HEK293 (cell line): ENCODE data around the gene ATP8A2.

ENCODE experiments used
- CTCF ChIA-PET: fragments of 350-600 bp; formaldehyde crosslinking; extraction: SDS; loops from one replicate; lab custom pipeline; 2021; ENCODE audit warnings: antibody characterized with exemption; lab: Yijun Ruan, JAX
- POLR2A ChIA-PET: fragments of 300-600 bp; formaldehyde crosslinking; extraction: SDS; loops from one replicate; lab custom pipeline; 2020; ENCODE audit warnings: antibody characterized with exemption, inconsistent platforms; lab: Yijun Ruan, JAX
- H3K27ac ChIP-seq: fragments of 200-500 bp; sonication (Bioruptor generic); 2 replicates; pipeline ENCODE4 v1.5.1; 2014; ENCODE audit warnings: low read depth, low read length, control low read depth, inconsistent platforms; ENCODE audit errors: extremely low read depth
- H3K36me3 ChIP-seq, 2 experiments: fragments of 200-500 bp in 1 of 2; sonication (Bioruptor generic) in 1 of 2; 1 replicate in 1 of 2; 2 replicates in 1 of 2; pipeline ENCODE4 v1.5.1; 2014 to 2017; ENCODE audit warnings: inconsistent platforms in 2 of 2, low read length in 2 of 2; ENCODE audit not compliant: control insufficient read depth in 2 of 2, insufficient read depth in 1 of 2
- H3K4me1 ChIP-seq: fragments of 200-500 bp; sonication (Bioruptor generic); 2 replicates; pipeline ENCODE4 v1.5.1; 2014; ENCODE audit warnings: mild to moderate bottlenecking, low read length, inconsistent platforms; ENCODE audit not compliant: control insufficient read depth, insufficient read depth
- H3K4me3 ChIP-seq: 2 replicates; pipeline ENCODE4 v1.5.1; 2011; ENCODE audit warnings: low read depth, mild to moderate bottlenecking, control low read depth, low read length, moderate library complexity
- H3K9me3 ChIP-seq: fragments of 200-500 bp; sonication (Bioruptor generic); 2 replicates; pipeline ENCODE4 v1.5.1; 2014; ENCODE audit warnings: low read depth, low read length, inconsistent platforms; ENCODE audit not compliant: control insufficient read depth, insufficient read depth
- GLI4 ChIP-seq: fragments of 450-650 bp; formaldehyde crosslinking; IDR thresholded peaks from 2 replicates; pipeline ENCODE4 v1.5.1; 2016; ENCODE audit warnings: missing biosample characterization, missing genetic modification characterization
- GLIS1 ChIP-seq: fragments of 450-650 bp; formaldehyde crosslinking; IDR thresholded peaks from 2 replicates; pipeline ENCODE4 v1.5.1; 2016; ENCODE audit warnings: missing biosample characterization, missing genetic modification characterization
- HOXA7 ChIP-seq: sonication (generic); formaldehyde crosslinking; IDR thresholded peaks from 2 replicates; pipeline ENCODE4 v1.8.1; 2022; ENCODE audit warnings: missing genetic modification reagents, borderline replicate concordance
- SP3 ChIP-seq: fragments of 450-650 bp; formaldehyde crosslinking; IDR thresholded peaks from 2 replicates; pipeline ENCODE4 v1.5.1; 2016; ENCODE audit warnings: missing biosample characterization, missing genetic modification characterization
- YY2 ChIP-seq: fragments of 450-650 bp; formaldehyde crosslinking; IDR thresholded peaks from 2 replicates; pipeline ENCODE4 v1.5.1; 2016; ENCODE audit warnings: missing biosample characterization, missing genetic modification characterization
- ZFP41 ChIP-seq: fragments of 450-650 bp; formaldehyde crosslinking; IDR thresholded peaks from 2 replicates; pipeline ENCODE4 v1.5.1; 2016; ENCODE audit warnings: missing biosample characterization, missing genetic modification characterization, borderline replicate concordance
- ZIC2 ChIP-seq: fragments of 450-650 bp; formaldehyde crosslinking; IDR thresholded peaks from 2 replicates; pipeline ENCODE4 v1.5.1; 2016; ENCODE audit warnings: missing biosample characterization, missing genetic modification characterization
- ZNF121 ChIP-seq: fragments of 450-650 bp; formaldehyde crosslinking; IDR thresholded peaks from 2 replicates; pipeline ENCODE4 v1.5.1; 2016; ENCODE audit warnings: missing biosample characterization, missing genetic modification characterization
- ZNF146 ChIP-seq: fragments of 450-650 bp; formaldehyde crosslinking; IDR thresholded peaks from 2 replicates; pipeline ENCODE4 v1.5.1; 2016; ENCODE audit warnings: missing biosample characterization, missing genetic modification characterization
- ZNF174 ChIP-seq: fragments of 450-650 bp; formaldehyde crosslinking; IDR thresholded peaks from 2 replicates; pipeline ENCODE4 v1.5.0; 2017; ENCODE audit warnings: missing biosample characterization, mild to moderate bottlenecking, missing genetic modification characterization
- ZNF19 ChIP-seq: fragments of 450-650 bp; formaldehyde crosslinking; IDR thresholded peaks from 2 replicates; pipeline ENCODE4; 2016; ENCODE audit warnings: missing biosample characterization, missing genetic modification characterization, low read depth
- ZNF423 ChIP-seq: fragments of 450-650 bp; formaldehyde crosslinking; IDR thresholded peaks from 2 replicates; pipeline ENCODE4 v1.5.1; 2016; ENCODE audit warnings: missing biosample characterization, missing genetic modification characterization
- ZNF426 ChIP-seq: fragments of 450-650 bp; formaldehyde crosslinking; IDR thresholded peaks from 2 replicates; pipeline ENCODE4 v1.5.1; 2017; ENCODE audit warnings: missing biosample characterization, missing genetic modification characterization, mild to moderate bottlenecking, inconsistent platforms, moderate library complexity
- ZNF48 ChIP-seq: fragments of 450-650 bp; formaldehyde crosslinking; IDR thresholded peaks from 2 replicates; pipeline ENCODE4 v1.5.1; 2016; ENCODE audit warnings: missing biosample characterization, missing genetic modification characterization
- ZNF549 ChIP-seq: fragments of 450-650 bp; IDR thresholded peaks from 2 replicates; pipeline ENCODE4 v1.5.1; 2018; ENCODE audit warnings: missing biosample characterization, missing genetic modification characterization, mild to moderate bottlenecking, inconsistent platforms, moderate library complexity
- ZNF600 ChIP-seq: fragments of 450-650 bp; formaldehyde crosslinking; IDR thresholded peaks from 2 replicates; pipeline ENCODE4 v1.5.1; 2016; ENCODE audit warnings: missing biosample characterization, missing genetic modification characterization
- ZNF610 ChIP-seq: fragments of 450-650 bp; formaldehyde crosslinking; IDR thresholded peaks from 2 replicates; pipeline ENCODE4 v1.5.1; 2016; ENCODE audit warnings: missing biosample characterization, missing genetic modification characterization, borderline replicate concordance
- ZNF76 ChIP-seq: fragments of 450-650 bp; formaldehyde crosslinking; IDR thresholded peaks from 2 replicates; pipeline ENCODE4; 2016; ENCODE audit warnings: low read depth, missing biosample characterization, missing genetic modification characterization, borderline replicate concordance
- ZNF785 ChIP-seq: fragments of 450-650 bp; formaldehyde crosslinking; IDR thresholded peaks from 2 replicates; pipeline ENCODE4 v1.5.1; 2016; ENCODE audit warnings: missing biosample characterization, missing genetic modification characterization
- ZNF791 ChIP-seq: fragments of 450-650 bp; formaldehyde crosslinking; IDR thresholded peaks from 2 replicates; pipeline ENCODE4 v1.5.1; 2016; ENCODE audit warnings: missing biosample characterization, missing genetic modification characterization
- ZSCAN30 ChIP-seq: fragments of 450-650 bp; IDR thresholded peaks from 2 replicates; pipeline ENCODE4 v1.5.1; 2018; ENCODE audit warnings: missing biosample characterization, mild to moderate bottlenecking, missing genetic modification characterization, moderate library complexity
- TF ChIP-seq, protein P1 (sequence below): fragments of 450-650 bp; formaldehyde crosslinking; IDR thresholded peaks from 2 replicates; pipeline ENCODE4 v1.5.1; 2016; ENCODE audit warnings: missing biosample characterization, missing genetic modification characterization
- TF ChIP-seq, protein P2 (sequence below): fragments of 450-650 bp; formaldehyde crosslinking; conservative IDR thresholded peaks from 2 replicates; pipeline ENCODE4 v1.5.1; 2016; ENCODE audit warnings: low read depth, missing biosample characterization, missing genetic modification characterization

ATP8A2 gene

DNA sequence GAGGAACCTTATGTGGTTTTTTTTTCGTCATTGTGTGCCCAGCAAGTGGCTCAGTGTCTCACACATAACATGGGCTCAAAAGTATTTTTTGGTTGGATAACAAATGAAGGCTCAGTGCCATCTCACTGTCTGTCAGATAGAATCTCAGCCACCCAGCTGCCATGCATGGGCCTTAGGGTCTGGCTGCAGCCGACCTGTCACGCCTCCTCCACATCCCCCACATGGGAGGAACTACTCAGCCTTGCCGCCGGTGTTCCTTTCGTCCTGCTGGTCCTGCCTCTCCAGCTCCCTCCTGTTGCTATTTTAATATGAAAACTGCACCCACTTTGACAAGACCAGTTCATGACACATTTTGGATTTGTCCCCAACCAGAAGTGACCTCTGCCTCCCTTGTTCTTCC lies 558.9 kb downstream of the ATP8A2 start:
- no peak overlapping the region for H3K27ac ChIP-seq
- ChIA-PET CTCF (interaction anchor here (0.6 kb wide), 1 partner anchor 96 kb away, joined by 3 read pairs; no protein-coding TSS in a partner anchor), POLR2A (no interaction called here)
- TF ChIP-seq ZNF610 (tag by site-specific recombination) (no peak), ZFP41 (no peak), ZIC2 (tag by site-specific recombination) (no peak), ZNF48 (tag by site-specific recombination) (no peak), GLI4 (no peak), ZNF174 (tag by site-specific recombination) (no peak), ZNF426 (tag by site-specific recombination) (no peak), ZNF121 (tag by site-specific recombination) (no peak), HOXA7 (CRISPR knock-in tag) (no peak), ZNF785 (tag by site-specific recombination) (no peak)
- TF ChIP-seq, protein P1, sequence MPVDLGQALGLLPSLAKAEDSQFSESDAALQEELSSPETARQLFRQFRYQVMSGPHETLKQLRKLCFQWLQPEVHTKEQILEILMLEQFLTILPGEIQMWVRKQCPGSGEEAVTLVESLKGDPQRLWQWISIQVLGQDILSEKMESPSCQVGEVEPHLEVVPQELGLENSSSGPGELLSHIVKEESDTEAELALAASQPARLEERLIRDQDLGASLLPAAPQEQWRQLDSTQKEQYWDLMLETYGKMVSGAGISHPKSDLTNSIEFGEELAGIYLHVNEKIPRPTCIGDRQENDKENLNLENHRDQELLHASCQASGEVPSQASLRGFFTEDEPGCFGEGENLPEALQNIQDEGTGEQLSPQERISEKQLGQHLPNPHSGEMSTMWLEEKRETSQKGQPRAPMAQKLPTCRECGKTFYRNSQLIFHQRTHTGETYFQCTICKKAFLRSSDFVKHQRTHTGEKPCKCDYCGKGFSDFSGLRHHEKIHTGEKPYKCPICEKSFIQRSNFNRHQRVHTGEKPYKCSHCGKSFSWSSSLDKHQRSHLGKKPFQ: no peak
- TF ChIP-seq, protein P2, sequence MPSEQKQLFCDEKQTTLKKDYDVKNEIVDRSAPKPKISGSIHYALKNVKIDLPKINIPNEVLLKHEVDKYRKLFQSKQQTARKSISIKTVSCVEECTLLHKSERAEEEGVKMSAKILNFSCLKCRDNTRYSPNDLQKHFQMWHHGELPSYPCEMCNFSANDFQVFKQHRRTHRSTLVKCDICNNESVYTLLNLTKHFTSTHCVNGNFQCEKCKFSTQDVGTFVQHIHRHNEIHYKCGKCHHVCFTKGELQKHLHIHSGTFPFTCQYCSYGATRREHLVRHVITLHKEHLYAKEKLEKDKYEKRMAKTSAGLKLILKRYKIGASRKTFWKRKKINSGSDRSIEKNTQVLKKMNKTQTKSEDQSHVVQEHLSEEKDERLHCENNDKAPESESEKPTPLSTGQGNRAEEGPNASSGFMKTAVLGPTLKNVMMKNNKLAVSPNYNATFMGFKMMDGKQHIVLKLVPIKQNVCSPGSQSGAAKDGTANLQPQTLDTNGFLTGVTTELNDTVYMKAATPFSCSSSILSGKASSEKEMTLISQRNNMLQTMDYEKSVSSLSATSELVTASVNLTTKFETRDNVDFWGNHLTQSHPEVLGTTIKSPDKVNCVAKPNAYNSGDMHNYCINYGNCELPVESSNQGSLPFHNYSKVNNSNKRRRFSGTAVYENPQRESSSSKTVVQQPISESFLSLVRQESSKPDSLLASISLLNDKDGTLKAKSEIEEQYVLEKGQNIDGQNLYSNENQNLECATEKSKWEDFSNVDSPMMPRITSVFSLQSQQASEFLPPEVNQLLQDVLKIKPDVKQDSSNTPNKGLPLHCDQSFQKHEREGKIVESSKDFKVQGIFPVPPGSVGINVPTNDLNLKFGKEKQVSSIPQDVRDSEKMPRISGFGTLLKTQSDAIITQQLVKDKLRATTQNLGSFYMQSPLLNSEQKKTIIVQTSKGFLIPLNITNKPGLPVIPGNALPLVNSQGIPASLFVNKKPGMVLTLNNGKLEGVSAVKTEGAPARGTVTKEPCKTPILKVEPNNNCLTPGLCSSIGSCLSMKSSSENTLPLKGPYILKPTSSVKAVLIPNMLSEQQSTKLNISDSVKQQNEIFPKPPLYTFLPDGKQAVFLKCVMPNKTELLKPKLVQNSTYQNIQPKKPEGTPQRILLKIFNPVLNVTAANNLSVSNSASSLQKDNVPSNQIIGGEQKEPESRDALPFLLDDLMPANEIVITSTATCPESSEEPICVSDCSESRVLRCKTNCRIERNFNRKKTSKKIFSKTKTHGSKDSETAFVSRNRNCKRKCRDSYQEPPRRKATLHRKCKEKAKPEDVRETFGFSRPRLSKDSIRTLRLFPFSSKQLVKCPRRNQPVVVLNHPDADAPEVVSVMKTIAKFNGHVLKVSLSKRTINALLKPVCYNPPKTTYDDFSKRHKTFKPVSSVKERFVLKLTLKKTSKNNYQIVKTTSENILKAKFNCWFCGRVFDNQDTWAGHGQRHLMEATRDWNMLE (tag by site-specific recombination): no peak
- H3K4me3 ChIP-seq: no peak overlapping the region
- H3K4me1 ChIP-seq: no peaks in the 10 kb centered on the region
- no peaks in the 10 kb centered on the region for H3K36me3 ChIP-seq
- no peaks in the 10 kb centered on the region for H3K9me3 ChIP-seq

DNA sequence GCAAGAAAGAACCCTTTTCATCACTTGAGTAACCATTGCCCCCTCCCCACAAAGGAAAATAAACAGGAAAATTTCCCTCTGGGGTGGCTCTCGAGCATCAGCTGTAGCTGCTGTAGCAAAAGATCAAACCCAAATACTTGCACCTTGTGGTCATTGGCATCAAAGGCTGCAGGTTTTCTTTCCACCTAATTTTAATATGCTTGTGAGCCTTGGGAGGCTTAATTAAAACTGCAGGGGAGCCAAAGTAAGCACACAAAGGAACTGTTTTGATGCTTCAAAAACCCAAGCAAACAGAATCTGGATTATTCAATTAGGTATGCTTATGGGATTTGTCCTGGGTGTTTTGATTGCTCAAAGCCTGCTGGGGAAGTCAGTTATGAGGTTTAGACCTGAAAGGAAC lies 560.6 kb downstream of the ATP8A2 start:
- POLR2A ChIA-PET: no interaction called here
- CTCF ChIA-PET: no interaction called here
- H3K36me3 ChIP-seq: no peaks in the 10 kb centered on the region
- TF ChIP-seq ZSCAN30 (tag by site-specific recombination) (no peak), GLIS1 (tag by site-specific recombination) (peak; percentile 60; the same call in 1 of the 2 replicates)
- H3K9me3 ChIP-seq: no peaks in the 10 kb centered on the region
- H3K4me3 ChIP-seq: no peak overlapping the region
- H3K27ac ChIP-seq: no peak overlapping the region
- H3K4me1 ChIP-seq: no peaks in the 10 kb centered on the region

DNA sequence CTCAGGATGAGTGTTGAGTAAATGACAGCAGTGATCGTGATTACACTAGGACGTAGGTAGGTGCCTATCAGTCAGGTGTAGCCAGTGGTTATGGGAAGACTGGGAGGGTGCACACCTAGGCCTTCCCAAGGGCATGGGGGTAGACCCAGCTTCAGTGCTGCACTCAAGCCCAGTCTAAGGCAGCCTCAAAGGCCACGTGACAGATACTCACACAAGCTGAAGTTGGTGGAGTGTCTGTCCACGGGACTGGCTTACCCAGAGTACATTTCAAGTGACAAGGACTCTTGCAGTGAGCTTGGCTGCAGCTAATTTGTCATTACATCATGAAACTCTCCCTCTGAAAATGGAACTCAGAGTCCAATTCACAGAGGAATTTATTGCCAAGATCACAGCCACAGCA lies 561.7 kb downstream of the ATP8A2 start:
- no peaks in the 10 kb centered on the region for H3K36me3 ChIP-seq
- ChIA-PET POLR2A (no interaction called here), CTCF (no interaction called here)
- no peak overlapping the region for H3K4me3 ChIP-seq
- no peaks in the 10 kb centered on the region for H3K9me3 ChIP-seq
- H3K4me1 ChIP-seq: no peaks in the 10 kb centered on the region
- TF ChIP-seq ZNF76 (tag by site-specific recombination) (no peak), ZNF600 (tag by site-specific recombination) (no peak), ZNF549 (no peak), ZNF791 (tag by site-specific recombination) (no peak), ZNF19 (no peak), ZNF146 (tag by site-specific recombination) (no peak), ZNF423 (tag by site-specific recombination) (no peak), ZNF785 (tag by site-specific recombination) (no peak), SP3 (no peak), YY2 (tag by site-specific recombination) (no peak)
- TF ChIP-seq, all 188 proteins: peak for 0
- no peak overlapping the region for H3K27ac ChIP-seq
